Tibial nerve (tissue), 4 donors: ENCODE measurements around the gene PKD2L2. TPM values are rescaled to one million over a fixed set of nuclear protein-coding genes. Genes with fewer than 3 reads are reported as not detected.
"Not testable (repeated sequence)": the region's sequence is repeated elsewhere in the genome, so short reads cannot be mapped to it uniquely, and the experiment has no call there.

Source experiments
- DNase-seq, 2 donors: peaks; one replicate each; pipeline ENCODE4 v3.0.0-alpha.2; 2019; ENCODE audit warnings: low spot score in 2 of 2
- H3K27ac ChIP-seq, 4 donors: fragments of 200-600 bp; sonication (generic) in 3 of 4; one replicate each; pipeline ENCODE4 v1.5.1; 2017 to 2019; ENCODE audit warnings: mild to moderate bottlenecking in 1 of 4
- H3K27me3 ChIP-seq, 2 donors: fragments of 200-600 bp; sonication (generic) in 1 of 2; one replicate each; pipeline versions ENCODE4 v1.5.1 to v1.6.0; 2017 to 2019
- H3K36me3 ChIP-seq, 3 donors: fragments of 200-600 bp; sonication (generic); one replicate each; pipeline ENCODE4 v1.5.1; 2018 to 2019
- H3K4me1 ChIP-seq, 4 donors: fragments of 200-600 bp; sonication (generic) in 3 of 4; one replicate each; pipeline ENCODE4 v1.5.1; 2017 to 2019
- H3K4me3 ChIP-seq, 4 donors: fragments of 200-600 bp; sonication (generic) in 3 of 4; one replicate each; pipeline ENCODE4 v1.5.1; 2017 to 2019; ENCODE audit warnings: mild to moderate bottlenecking in 1 of 4, moderate library complexity in 1 of 4
- H3K9me3 ChIP-seq, 4 donors: fragments of 200-600 bp; sonication (generic) in 3 of 4; one replicate each; pipeline ENCODE4 v1.5.1; 2017 to 2019
- EP300 ChIP-seq, 2 donors: sonication (generic); formaldehyde crosslinking; IDR thresholded peaks; one replicate each; pipeline ENCODE4 v1.6.1; 2017; ENCODE audit warnings: antibody characterized with exemption in 2 of 2, mild to moderate bottlenecking in 1 of 2
- POLR2A ChIP-seq, 2 donors: fragments of 450-650 bp; IDR thresholded peaks; one replicate each; pipeline ENCODE4 v1.6.1; 2017; ENCODE audit warnings: antibody characterized with exemption in 2 of 2, mild to moderate bottlenecking in 2 of 2, moderate library complexity in 2 of 2
- WGBS, 2 donors: methylation state at CpG; one replicate each; pipeline ENCODE4 v1.1.5; 2018; 5-methylcytosine and 5-hydroxymethylcytosine counted together
- total RNA-seq, 4 donors: library from RNA; depleted of rRNA; stranded (reverse); fragments of >200 nt; gene quantifications; one replicate each; pipeline ENCODE4 v1.1.0, GENCODE V29; 2016
- TF ChIP-seq, protein P1 (sequence below), 5 experiments: fragments of 200-600 bp in 3 of 5; fragments of 450-650 bp in 2 of 5; sonication (generic) in 3 of 5; IDR thresholded peaks; one replicate each; pipeline ENCODE4 v1.5.1; 2016 to 2019; ENCODE audit warnings: antibody characterized with exemption in 5 of 5, mild to moderate bottlenecking in 3 of 5, moderate library complexity in 2 of 5

The PKD2L2 gene
- total RNA-seq, 4 donors from 2014 or later, result not detected

DNA sequence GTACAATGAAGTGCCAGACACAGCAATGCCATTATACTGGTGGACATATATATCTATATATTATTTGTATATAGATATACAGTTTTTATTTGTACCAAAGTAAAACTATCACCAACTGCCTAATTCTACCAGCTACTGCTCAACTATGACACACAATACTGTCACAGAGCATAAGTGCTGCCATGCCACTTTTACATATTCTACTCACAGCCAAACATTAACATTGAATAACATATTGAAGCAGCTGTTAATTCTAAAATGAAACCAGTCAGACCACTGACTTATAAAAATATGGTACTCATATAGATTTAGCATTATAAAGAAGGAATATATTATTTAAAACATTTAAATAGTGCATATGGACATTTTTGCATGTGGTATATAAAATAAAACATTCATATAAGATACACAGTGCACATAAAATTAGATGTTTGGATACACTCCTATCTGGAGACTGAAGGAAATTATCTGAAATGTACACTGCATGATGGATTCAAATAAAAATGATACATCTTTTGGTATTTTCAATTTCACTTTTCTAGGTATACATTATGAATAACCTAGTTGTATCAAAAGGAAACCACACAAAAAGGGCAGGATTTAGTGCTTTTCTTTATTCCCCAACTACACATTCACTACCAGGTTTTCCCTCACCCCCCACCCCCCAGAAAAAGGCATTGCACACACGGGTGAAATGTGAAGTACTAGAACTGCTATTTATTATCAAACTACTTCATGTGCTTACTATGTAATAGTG, 48.9 kb downstream of the PKD2L2 start:
- no peak for DNase-seq
- Histone ChIP-seq H3K4me3 (no peak overlapping the region), H3K27ac (no peak overlapping the region), H3K9me3 (no peaks in the 10 kb centered on the region), H3K36me3 (peaks cover 0 to 65% (median 7%) of the 10 kb centered on the region in 3 donors), H3K4me1 (peaks cover 0 to 7% (median 0%) of the 10 kb centered on the region in 4 donors), H3K27me3 (no peaks in the 10 kb centered on the region)
- 78 to 79% methylated on average over 1 of the region's 1 CpG for WGBS, 2 donors
- TF ChIP-seq EP300 (IDR thresholded peaks at IDR 0.05), result no peak
- TF ChIP-seq POLR2A (IDR thresholded peaks at IDR 0.05), result no peak
- TF ChIP-seq, protein P1, sequence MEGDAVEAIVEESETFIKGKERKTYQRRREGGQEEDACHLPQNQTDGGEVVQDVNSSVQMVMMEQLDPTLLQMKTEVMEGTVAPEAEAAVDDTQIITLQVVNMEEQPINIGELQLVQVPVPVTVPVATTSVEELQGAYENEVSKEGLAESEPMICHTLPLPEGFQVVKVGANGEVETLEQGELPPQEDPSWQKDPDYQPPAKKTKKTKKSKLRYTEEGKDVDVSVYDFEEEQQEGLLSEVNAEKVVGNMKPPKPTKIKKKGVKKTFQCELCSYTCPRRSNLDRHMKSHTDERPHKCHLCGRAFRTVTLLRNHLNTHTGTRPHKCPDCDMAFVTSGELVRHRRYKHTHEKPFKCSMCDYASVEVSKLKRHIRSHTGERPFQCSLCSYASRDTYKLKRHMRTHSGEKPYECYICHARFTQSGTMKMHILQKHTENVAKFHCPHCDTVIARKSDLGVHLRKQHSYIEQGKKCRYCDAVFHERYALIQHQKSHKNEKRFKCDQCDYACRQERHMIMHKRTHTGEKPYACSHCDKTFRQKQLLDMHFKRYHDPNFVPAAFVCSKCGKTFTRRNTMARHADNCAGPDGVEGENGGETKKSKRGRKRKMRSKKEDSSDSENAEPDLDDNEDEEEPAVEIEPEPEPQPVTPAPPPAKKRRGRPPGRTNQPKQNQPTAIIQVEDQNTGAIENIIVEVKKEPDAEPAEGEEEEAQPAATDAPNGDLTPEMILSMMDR (IDR thresholded peaks at IDR 0.05), result no peak

DNA sequence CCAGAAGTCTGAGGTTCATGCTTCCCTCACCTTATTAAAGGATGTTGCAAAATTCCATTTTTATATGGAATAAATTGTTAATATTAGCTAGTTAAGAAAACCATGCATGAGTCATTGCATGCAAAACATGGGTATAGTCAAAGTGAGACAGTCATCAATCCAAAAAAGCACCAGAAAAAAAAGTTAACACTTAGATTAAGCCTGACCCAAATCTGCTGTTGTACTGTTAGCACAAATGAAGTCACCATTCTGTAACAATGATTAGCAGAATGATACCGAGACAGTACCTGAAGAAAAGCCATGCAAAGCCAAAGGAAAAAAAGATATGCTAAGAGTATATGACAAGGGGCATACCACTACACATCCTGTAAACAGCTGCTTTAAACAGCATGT, 49.5 kb downstream of the PKD2L2 start:
- WGBS, 2 donors, result 89% methylated on average over 1 of the region's 1 CpG
- Histone ChIP-seq H3K9me3 (no peaks in the 10 kb centered on the region), H3K4me1 (peaks cover 0 to under 1% (median 0%) of the 10 kb centered on the region in 4 donors), H3K27me3 (no peaks in the 10 kb centered on the region), H3K27ac (no peak overlapping the region), H3K4me3 (no peak overlapping the region), H3K36me3 (peaks cover 0 to 71% (median 7%) of the 10 kb centered on the region in 3 donors)
- DNase-seq, result no peak
- TF ChIP-seq, protein P1 (IDR thresholded peaks at IDR 0.05), result no peak

DNA sequence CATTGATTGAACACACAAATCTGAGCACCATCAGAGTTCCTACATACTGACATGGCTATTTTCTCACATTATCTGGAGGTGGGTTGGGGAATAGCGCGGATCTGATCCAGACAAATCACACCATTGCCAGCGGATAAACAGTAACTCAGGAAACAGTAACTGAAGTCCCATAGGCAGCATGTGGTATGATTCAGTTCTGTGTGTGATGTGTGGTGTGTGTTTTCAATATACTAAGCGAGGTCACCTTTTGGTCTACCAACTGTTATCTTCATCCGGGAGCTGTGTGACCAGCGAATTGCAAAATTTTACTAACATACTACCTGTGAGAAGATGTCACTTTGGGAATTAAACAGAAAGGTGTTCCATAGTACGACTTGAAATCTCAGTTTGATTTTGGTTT, 50.1 kb downstream of the PKD2L2 start:
- no peaks in the 10 kb centered on the region for H3K27me3 ChIP-seq
- no peak overlapping the region for H3K27ac ChIP-seq
- H3K4me3 ChIP-seq, result no peak overlapping the region
- 82 to 83% methylated on average over 7 of the region's 7 CpGs for WGBS, 2 donors
- H3K4me1 ChIP-seq, result no peaks in the 10 kb centered on the region
- no peaks in the 10 kb centered on the region for H3K9me3 ChIP-seq
- no peak for TF ChIP-seq EP300 (IDR thresholded peaks at IDR 0.05)
- TF ChIP-seq POLR2A (IDR thresholded peaks at IDR 0.05), result no peak
- TF ChIP-seq, protein P1 (IDR thresholded peaks at IDR 0.05), result no peak
- no peak for DNase-seq
- peaks cover 0 to 77% (median 7%) of the 10 kb centered on the region in 3 donors for H3K36me3 ChIP-seq

DNA sequence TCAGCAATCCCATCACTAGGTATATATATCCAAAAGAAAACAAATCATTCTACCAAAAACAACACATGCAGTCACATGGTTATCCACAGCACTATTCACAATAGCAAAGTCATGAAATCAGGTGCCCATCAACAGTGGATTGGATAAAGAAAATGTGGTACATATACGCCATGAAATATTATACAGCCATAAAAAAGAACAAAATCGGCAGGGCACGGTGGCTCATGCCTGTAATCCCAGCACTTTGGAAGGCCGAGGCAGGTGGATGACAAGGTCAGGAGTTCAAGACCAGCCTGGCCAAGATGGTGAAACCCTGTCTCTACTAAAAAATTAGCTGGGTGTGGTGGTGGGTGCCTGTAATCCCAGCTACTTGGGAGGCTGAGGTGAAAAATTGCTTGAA, 55.0 kb downstream of the PKD2L2 start:
- 99% methylated on average over 4 of the region's 4 CpGs for WGBS, 2 donors
- H3K36me3 ChIP-seq, result peaks cover 0 to 99% (median 16%) of the 10 kb centered on the region in 3 donors

DNA sequence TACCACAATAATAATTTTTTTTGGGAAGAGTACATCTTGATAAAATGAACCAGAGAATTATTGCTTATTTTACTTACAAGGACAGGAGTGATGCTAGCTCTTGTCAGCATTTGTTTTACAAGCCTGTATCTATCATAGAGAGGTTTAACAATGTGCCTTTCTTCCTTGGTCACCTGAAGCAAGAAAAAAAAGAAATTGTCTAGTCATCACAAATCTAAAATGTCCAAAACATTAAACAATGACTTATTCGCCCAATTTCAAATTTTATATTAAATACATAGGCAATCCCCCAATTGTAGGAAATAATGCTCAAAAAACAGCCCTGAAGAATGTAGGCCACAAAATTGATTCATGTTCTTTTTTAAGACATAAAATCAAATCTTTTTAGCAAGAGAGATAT, 56.6 kb downstream of the PKD2L2 start:
- no peak for DNase-seq
- H3K4me1 ChIP-seq, result no peaks in the 10 kb centered on the region
- WGBS, 2 donors, result 95 to 98% methylated on average over 1 of the region's 1 CpG
- H3K36me3 ChIP-seq, result peaks cover 0 to 97% (median 9%) of the 10 kb centered on the region in 3 donors
- no peak overlapping the region for H3K27ac ChIP-seq
- TF ChIP-seq POLR2A (IDR thresholded peaks at IDR 0.05) (no peak), EP300 (IDR thresholded peaks at IDR 0.05) (no peak)
- TF ChIP-seq, protein P1 (IDR thresholded peaks at IDR 0.05), result no peak
- no peaks in the 10 kb centered on the region for H3K27me3 ChIP-seq
- no peaks in the 10 kb centered on the region for H3K9me3 ChIP-seq
- no peak overlapping the region for H3K4me3 ChIP-seq

More for the DNA sequence above, 55.0 kb downstream of the PKD2L2 start:
- not testable (repeated sequence) for DNase-seq, H3K27me3 ChIP-seq, H3K4me3 ChIP-seq, H3K27ac ChIP-seq, H3K9me3 ChIP-seq, H3K4me1 ChIP-seq
